Activated CD8-positive, alpha-beta memory T cell treated with anti-CD3 and anti-CD28 coated beads, Interleukin-2, amount 50 U/mL, for 48 hours (primary cell): ENCODE measurements around the gene PNPO.
"Not testable (repeated sequence)": the region's sequence is repeated elsewhere in the genome, so short reads cannot be mapped to it uniquely, and the experiment has no call there.

Experiments
- DNase-seq: peaks from one replicate; pipeline ENCODE4 v3.0.0-alpha.2; 2020

PNPO gene

DNA sequence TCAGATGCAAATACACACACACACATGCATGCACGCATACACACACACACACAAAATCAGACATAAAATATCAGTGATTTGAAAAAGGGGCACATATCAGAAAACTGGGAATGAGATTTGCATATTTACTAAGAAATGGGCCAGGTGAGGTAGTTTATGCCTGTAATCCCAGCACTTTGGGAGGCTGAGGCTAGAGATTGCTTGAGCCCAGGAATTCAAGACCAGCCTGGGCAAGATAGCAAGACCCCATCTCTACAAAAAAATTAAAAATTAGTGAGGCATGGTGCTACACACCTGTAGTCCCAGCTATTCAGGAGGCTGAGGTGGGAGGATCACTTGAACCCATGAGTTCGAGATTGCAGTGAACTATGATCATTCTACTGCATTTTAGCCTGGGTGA is 22.4 kb upstream of the PNPO start:
- no peak for DNase-seq

DNA sequence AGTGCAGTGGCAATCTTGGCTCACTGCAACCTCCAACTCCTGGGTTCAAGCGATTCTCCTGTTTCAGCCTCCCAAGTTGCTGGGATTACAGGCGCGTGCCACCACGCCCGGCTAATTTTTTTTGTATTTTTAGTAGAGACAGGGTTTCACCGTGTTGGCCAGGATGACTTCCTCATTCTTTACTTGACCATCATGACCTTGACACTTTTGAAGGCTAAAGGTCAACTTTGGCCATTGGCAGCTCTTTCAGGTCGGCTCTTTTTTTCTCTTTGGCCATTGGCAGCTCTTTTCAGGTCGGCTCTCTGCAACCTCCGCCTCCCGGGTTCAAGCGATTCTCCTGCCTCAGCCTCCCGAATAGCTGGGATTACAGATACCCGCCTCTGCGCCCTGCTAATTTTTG is 21.5 kb upstream of the PNPO start:
- not testable (repeated sequence) for DNase-seq

- DNase-seq: no peak
Observed at GRCh38 chr17:47924785-47925677, 16.3 kb upstream of the PNPO start.

DNA sequence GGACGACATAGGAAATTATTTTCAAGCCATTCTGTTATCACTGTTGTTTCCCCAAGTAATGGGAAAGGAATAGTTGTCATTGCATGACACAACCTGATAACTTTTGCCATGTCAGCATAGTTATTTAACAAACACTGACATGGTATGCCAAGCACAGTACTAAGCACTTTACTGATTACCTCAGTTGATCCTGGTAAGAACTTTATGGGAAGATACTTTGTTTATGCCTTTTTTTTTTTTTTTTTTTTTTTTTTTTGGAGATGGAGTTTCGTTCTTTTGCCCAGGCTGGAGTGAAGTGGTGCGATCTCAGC is 15.7 kb upstream of the PNPO start:
- DNase-seq: no peak

DNA sequence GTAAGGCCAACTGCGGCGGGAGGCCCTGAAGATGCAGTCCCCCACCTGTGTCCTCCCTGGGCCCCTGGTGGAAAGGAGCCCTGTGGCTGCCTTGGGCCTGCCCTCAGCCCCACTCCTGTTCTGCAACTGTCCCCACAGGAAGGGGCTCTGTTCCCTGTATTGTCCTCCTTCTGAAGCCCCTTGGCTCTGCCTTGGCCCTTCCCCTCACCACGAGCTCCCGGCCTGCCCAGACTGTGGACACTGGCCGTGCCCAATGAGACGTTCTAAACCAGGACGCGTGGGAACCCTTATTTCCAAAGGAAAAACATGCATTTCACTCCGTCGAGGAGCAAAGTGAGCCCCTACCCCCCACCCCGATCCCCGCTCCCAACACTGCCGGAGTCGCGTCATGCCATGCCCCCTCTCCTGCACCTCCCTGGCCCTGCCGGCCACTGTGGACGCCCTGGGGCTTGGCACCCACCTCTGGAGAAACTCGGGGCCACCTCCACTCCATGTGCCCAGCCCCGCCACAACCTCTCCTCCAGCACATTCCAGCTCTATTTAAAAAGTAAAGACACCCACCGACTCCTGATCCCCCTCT is 13.5 kb upstream of the PNPO start:
- DNase-seq: no peak

GRCh38 chr17:47928415-47928814 is 13.0 kb upstream of the PNPO start:
- no peak for DNase-seq

DNA sequence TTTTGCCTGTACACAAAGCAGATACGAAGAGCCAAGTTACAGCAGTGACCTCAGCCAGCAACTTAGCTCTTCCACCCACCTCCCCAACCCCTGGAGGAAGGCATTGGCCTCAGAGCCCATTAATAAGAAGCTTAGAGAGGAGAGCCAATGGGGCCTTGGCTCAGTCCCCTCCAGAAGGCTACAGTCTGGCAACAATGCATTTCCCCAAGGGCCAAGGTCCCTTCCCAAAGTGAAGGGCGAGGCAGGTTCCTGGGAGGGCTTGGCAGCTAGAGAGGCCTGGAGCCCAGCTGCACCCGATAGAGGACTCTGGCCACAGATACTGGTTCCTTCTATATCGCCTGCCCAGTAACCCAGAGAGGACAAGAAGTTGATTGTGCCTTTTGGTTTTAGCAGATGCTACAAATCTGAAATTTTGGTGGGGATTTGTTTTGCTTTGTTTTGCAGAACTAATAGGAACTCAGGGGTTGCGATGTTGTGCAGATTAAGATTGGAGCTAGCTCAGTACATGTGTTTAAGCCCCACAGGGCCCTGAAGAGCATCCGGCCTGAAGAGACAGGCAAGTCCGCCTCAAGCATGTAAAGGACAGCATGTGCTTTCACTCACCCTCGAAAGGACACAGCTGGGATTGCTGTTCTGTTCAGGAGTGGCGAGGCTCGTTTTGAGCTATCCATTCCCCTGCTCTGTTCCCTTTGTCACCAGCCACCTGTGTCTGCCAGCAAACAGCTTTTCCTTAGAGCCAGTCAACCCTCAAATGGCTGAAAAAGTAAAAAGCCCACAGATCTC is 12.0 kb upstream of the PNPO start:
- no peak for DNase-seq

DNA sequence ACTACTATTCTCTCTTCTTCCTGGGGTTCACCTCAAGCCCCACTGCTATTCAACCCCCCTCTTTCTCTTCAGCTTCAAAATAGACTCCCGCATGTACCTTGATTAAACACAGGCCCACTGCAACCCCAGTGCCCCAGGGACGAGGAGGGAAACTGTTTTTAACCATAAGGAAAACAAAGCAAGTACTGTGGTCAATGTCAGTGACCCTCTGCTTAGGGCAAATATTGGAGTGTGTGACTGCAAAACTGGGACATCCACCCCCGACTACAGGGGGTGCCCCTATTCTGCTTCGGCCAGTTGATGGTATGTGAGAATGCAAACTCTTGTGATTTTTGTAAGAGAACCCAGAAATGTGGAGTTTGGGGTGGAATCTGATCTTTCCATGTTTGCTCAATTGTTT is 9.5 kb upstream of the PNPO start:
- no peak for DNase-seq

DNA sequence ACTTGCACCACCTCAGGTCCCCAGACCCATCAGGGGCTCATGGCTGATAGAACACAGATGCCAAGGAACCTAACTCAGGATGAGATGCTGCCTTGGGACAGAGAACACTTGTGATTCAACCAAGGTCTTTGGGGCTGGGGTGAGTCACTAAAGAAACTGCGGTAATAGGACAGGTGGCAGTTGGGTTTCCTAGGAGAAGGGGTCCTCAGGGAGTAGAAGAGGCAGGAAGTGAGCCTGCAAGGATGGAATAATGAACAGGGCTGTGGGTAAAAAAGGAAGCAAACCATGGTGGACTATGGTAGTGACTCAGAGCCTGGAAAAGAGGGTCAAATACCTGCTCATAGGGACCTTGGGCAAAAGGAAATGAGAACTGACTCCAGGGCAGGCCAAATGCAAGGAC is 6.5 kb upstream of the PNPO start:
- no peak for DNase-seq

GRCh38 chr17:47935468-47935867 is 5.9 kb upstream of the PNPO start:
- not testable (repeated sequence) for DNase-seq

- no peak for DNase-seq
Observed at GRCh38 chr17:47935961-47936360, 5.4 kb upstream of the PNPO start.

DNA sequence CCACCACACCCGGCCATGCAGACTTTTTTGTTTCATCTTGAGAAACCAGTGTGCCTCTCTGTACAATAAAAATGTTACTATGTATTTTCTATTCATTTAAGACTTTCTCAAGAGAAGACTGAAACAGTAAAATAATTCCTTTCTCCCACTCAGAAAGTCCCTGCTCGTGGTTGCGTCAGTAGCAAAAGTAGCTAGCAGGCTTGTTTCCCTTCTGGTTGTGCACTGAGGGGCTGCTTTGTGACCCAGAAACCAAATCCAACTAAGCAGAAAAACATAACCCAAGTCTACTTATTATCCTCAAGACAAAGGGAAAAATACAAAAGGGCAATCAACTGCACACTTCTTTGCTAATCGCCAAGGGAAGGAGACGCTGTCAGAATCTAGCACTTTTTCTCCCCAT is 3.4 kb upstream of the PNPO start:
- no peak for DNase-seq

DNA sequence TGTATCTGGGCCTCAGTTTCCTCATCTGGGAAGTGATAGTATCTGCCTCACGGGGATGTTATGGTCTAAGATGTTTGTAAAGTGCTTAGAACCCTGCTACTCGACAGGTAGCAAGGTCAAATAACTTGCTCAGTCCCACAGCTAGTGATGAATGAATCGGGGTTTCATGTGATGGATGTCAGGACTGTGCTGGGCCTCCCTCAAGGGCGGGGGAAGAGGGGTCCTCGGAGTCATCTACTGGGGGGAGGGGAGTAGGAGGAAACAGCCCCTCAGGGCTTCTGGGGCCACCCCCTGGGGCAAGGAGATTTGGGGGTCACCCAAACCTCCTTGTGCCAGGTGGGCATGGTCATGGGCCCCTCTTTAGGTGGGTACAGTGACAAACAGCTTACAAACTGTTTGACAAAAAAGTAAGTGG is 732 bp downstream of the PNPO start:
- no peak for DNase-seq

GRCh38 chr17:47942568-47942967 is 1.2 kb downstream of the PNPO start:
- DNase-seq: no peak

- DNase-seq: no peak
Observed at GRCh38 chr17:47945080-47945479, 3.7 kb downstream of the PNPO start.

DNA sequence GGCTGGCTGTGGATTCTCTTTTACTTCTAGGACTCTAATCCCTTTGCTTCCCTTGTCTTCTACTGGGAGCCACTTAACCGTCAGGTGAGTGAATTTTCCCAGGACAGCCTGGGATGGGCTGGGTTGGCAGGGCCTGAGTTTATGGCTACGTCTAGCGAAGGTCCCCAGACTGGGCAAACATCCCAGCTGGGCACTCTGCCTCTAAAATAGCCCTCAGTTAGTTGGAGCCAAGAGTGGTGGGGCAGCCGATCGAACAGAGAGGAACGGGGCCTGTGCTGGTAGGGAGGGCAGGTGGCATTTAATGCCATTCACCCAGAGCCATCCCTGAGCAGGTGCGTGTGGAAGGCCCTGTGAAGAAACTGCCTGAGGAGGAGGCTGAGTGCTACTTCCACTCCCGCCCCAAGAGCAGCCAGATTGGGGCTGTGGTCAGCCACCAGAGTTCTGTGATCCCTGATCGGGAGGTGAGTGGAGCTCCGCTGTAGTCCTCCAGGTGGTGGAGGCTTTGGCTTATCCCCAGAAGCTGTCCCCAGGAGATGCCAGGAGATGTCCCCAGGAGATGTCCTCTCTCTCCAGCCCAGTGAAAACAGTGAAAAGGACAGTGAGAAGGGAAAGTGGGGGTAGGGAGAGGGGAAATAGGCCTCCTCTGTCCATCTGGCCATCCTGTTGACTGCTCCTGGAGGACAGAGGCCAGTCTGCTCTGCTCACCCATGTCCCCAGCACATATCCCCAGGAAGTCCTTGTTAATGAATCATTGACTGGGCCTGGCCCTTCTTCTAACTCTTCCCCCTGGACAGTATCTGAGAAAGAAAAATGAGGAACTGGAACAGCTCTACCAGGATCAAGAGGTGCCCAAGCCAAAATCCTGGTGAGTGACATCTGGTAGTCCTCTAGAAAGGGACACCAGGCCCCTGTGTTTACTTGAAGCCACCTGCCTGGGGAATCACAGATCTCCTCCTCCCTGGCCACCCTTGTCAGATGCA is 4.4 kb downstream of the PNPO start:
- no peak for DNase-seq

DNA sequence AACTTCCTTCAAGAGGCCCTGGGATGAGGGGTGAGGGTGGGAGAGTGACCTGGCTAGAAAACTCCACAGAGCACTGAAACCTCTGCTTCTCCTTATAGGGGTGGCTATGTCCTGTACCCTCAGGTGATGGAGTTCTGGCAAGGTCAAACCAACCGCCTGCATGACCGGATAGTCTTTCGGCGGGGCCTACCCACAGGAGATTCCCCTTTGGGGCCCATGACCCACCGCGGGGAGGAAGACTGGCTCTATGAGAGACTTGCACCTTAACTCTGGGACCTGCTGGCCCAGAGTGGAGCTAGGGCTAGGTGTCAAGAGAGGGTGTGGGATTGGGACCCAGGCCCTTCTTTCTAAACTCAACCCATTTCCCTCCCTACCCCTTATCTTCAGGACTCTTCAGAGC is 5.1 kb downstream of the PNPO start:
- no peak for DNase-seq

DNA sequence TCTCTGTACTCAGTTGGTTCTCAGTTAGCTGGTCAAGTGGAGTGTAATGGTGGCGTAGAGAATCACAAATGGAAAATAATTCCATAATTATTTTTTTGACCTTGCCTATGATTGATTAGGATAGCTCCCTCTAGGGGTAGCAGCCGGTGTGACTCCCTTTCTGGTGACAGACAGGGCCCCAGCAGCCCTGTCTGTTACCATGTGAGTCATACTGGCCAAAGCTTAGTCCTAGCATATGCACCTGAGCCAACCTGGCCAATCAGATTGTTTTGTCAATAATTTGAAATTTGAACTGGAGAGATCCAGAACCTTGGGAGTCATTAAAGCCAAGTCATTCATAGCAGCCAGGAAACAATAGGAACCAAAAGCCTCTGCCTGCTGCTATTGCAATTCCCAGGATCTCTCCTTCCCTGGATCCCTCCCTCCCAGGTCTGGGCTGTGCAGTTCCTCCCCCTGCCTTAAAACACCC is 5.6 kb downstream of the PNPO start:
- DNase-seq: peak; percentile 84

DNA sequence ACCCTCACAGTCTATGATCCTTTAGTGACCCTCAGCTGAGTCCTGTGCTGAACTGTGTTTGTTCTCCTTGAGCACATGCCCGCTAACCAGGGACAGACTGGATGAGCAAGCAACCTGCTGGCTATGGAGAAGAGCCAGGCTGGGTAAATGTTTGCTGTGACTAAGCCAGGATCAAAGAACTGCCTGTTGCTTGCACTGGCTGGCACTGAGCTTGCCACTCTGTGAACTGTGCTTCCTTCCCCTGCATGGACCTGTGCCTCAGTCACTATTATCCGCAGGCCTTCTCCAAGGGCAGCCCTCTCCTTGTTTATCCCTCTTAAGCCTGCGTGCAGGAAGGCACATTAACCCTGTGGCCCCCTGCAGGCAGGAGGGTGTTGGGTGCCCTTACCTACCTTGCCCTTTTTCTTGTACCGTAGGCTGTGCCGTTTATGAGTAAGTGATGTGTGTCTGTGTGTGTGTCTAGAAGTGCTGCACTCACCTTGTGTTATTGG is 7.4 kb downstream of the PNPO start:
- DNase-seq: no peak

- DNase-seq: peak; percentile 94
Observed at GRCh38 chr17:47949197-47949759, 7.9 kb downstream of the PNPO start.

DNA sequence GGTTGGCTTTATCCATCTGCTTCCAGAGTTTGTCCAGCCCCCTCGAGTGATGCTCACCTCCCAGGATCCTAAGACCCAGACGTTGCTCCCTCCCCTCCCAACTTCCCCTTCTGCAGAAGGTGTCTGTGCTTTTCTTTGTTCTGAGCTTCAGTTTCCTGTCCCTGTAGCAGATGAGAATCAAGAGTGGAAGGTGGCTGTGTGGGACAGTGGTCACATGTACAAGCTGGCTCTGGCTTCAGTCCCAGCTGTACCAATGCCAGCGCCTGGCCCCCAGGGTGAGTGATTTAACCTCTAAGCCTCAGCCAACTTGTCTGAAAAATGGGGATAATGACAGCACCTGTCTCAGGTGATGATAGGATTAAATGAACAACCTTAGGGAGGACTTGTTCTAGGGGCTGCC is 8.6 kb downstream of the PNPO start:
- no peak for DNase-seq

GRCh38 chr17:47950448-47950847 is 9.1 kb downstream of the PNPO start:
- no peak for DNase-seq
